ENCODE data around the gene DOCK4.

DNA sequence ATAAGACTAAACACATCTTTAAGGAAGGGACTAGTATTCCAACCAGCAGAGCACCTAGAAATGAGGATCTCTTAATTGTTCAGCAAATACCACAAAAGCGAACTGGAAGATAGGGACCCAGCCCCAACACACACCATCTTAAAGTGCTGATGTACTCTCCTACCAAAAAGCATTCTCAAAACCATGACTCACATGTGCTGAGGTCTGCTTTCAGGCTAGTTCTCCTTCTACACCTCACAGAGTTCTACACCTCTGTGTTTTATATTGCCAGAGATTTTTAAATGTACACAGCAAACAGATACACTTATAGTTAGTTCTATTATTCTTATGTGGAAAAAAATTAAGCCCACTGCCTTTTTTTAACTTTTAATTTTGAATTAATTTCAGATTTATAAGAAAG lies 191.9 kb downstream of the DOCK4 start:
- TF ChIP-seq, protein P1, sequence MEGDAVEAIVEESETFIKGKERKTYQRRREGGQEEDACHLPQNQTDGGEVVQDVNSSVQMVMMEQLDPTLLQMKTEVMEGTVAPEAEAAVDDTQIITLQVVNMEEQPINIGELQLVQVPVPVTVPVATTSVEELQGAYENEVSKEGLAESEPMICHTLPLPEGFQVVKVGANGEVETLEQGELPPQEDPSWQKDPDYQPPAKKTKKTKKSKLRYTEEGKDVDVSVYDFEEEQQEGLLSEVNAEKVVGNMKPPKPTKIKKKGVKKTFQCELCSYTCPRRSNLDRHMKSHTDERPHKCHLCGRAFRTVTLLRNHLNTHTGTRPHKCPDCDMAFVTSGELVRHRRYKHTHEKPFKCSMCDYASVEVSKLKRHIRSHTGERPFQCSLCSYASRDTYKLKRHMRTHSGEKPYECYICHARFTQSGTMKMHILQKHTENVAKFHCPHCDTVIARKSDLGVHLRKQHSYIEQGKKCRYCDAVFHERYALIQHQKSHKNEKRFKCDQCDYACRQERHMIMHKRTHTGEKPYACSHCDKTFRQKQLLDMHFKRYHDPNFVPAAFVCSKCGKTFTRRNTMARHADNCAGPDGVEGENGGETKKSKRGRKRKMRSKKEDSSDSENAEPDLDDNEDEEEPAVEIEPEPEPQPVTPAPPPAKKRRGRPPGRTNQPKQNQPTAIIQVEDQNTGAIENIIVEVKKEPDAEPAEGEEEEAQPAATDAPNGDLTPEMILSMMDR (IDR thresholded peaks at IDR 0.05), result no peak
- no peak for TF ChIP-seq POLR2A (IDR thresholded peaks at IDR 0.05)
